ENCODE results near the gene PLA2G4F.
A peak's percentile ranks its signal among the peaks of the same experiment; 100 is the strongest.
"Not testable (repeated sequence)": the region's sequence is repeated elsewhere in the genome, so short reads cannot be mapped to it uniquely, and the experiment has no call there.

Gene PLA2G4F

DNA sequence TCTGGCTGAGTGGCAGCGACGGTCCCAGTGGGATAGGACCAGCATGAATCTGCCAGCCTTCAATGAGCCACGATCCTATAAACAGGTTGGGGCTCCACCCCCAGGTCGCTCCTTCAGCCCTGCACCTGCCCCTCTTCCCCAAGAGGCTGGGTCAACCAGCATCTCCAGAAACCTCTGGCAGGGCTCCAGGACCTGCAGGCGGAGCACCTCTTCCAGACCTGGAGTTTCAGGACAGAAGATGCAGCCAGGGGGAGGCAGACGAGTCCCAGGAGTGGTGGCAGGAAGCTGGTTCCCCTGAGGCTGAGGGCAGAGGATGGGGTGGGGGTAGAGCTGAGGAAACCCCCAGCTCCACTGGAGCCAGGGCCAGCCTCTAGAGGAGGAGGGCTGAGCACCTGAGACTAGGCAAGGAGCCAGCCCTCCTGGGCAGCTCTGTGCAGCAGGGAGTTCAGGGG lies 61.9 kb downstream of the PLA2G4F start, which contains the start of gene PLA2G4D:
Gene PLA2G4D (minus strand): TSS at position 51 of the 452 bp plus-strand sequence. CDS start 103 bp downstream, outside the sequence.
- Histone ChIP-seq H2BK15ac (replicated peaks; ENCODE audit: low read depth) (no peak within 1 kb of the TSS), H3K36me3 (ENCODE audit: control insufficient read depth, insufficient read depth, low read length) (no peaks in the 10 kb centered on the region), H3K18ac (ENCODE audit: low read length) (no peak within 1 kb of the TSS), H3K4me1 (ENCODE audit: control insufficient read depth, low read depth, low read length) (peaks cover 14% of the 10 kb centered on the region), H4K8ac (ENCODE audit: low read depth, low read length) (no peak within 1 kb of the TSS), H2AK5ac (ENCODE audit: low read length) (peak within 1 kb of the TSS; percentile 7), H3K79me2 (ENCODE audit: control insufficient read depth, insufficient read depth, low read length) (no peaks in the 10 kb centered on the region), H3K4me2 (ENCODE audit: low read length) (no peak within 1 kb of the TSS), H3K23ac (ENCODE audit: low read length) (no peak within 1 kb of the TSS), H2BK120ac (ENCODE audit: low read depth, low read length) (no peak within 1 kb of the TSS), H3K4ac (ENCODE audit: low read depth, low read length) (no peak within 1 kb of the TSS), H4K5ac (ENCODE audit: low read length) (no peak within 1 kb of the TSS), H2BK5ac (ENCODE audit: low read length) (no peak within 1 kb of the TSS), H3K4me3 (ENCODE audit: low read length) (no peak within 1 kb of the TSS), H3K27ac (ENCODE audit: low read depth, low read length) (no peak within 1 kb of the TSS), H3K27me3 (ENCODE audit: insufficient read depth, low read length, poor library complexity) (no peaks in the 10 kb centered on the region), H3K56ac (ENCODE audit: low read length) (peak within 1 kb of the TSS; percentile 19), H3K79me1 (ENCODE audit: low read length) (no peaks in the 10 kb centered on the region), H3K9ac (ENCODE audit: low read length) (no peak within 1 kb of the TSS)
- DNase-seq, result peak; percentile 61
- WGBS (ENCODE audit: extremely low coverage, insufficient coverage, low lambda C conversion rate), result no CpG with 5 or more reads among the region's 6 CpGs

DNA sequence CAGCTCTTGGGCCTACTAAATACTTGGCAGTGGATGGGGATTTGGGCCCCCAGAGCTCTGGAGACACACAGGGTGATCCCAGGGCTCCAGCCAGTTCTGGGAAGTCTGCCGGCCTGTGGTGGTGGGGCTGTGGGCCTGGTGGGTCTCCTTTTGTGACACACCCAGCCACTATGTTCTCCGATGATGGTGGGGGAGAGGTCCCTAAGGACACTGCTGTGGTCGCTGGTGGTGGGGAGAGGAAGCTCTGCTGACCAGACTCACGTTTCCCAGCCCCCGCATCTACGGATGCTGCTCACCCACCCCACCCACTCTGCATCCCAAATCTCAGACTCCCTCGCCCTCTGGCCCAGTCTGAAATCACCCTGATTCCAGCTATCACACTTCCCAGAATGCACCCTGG lies 62.5 kb downstream of the PLA2G4F start:
- DNase-seq, result no peak
- WGBS (ENCODE audit: extremely low coverage, insufficient coverage, low lambda C conversion rate), result no CpG with 5 or more reads among the region's 7 CpGs
- no peaks in the 10 kb centered on the region for H3K27me3 ChIP-seq (ENCODE audit: insufficient read depth, low read length, poor library complexity)

DNA sequence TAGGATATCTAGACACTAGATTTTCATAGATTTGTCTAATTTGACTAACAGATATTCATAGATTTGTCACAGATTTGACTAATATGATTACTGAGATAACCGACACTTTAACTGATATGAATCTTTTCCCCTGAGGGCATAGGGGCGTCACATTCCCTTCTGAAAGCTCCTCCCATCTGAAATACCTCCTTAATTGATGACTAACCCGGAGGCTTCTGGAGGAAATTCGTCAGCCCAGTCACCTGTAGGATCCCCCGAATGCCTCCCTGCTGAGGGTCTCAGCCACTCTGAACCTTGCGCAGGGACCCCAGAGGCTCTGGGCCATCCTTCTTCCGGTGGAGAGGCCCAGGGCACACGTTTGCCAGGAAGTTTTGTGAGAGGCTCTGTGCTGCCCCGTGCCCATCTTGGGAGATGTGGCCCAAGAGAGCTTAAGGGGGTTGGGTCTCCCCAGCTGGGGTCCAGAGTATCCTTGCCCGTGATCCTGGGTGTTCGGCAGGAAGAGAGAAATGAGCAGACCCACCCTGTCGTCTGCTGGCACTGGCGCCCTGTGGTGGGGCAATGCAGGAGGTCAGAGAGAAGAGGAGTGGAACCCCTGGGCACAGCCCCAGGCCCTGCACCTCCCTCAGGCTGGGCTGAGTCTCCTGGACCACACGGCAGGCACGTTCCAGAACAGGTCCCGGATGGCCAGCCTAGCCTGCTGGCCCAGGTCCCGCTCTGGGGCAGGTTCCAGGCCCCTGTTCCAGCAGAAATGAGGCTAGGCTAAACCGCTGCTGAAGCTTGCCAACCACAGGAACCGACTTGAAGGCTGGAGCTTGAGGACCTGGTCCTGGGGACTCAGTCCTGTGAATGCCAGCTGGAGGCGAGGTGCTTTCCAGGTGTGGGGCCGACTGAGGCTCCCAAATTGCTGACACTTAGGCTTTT lies 63.8 kb downstream of the PLA2G4F start:
- peak overlapping the region; percentile 77 for H3K27ac ChIP-seq (ENCODE audit: low read depth, low read length)
- H3K79me2 ChIP-seq (ENCODE audit: control insufficient read depth, insufficient read depth, low read length), result no peaks in the 10 kb centered on the region
- H3K4ac ChIP-seq (ENCODE audit: low read depth, low read length), result peak overlapping the region; percentile 1
- peaks cover 14% of the 10 kb centered on the region for H3K4me1 ChIP-seq (ENCODE audit: control insufficient read depth, low read depth, low read length)
- H3K23ac ChIP-seq (ENCODE audit: low read length), result no peak overlapping the region
- H3K36me3 ChIP-seq (ENCODE audit: control insufficient read depth, insufficient read depth, low read length), result no peaks in the 10 kb centered on the region
- no CpG with 5 or more reads among the region's 21 CpGs for WGBS (ENCODE audit: extremely low coverage, insufficient coverage, low lambda C conversion rate)
- no peaks in the 10 kb centered on the region for H3K79me1 ChIP-seq (ENCODE audit: low read length)
- no peak overlapping the region for H4K8ac ChIP-seq (ENCODE audit: low read depth, low read length)
- peak overlapping the region; percentile 56 for H3K18ac ChIP-seq (ENCODE audit: low read length)
- no peaks in the 10 kb centered on the region for H3K27me3 ChIP-seq (ENCODE audit: insufficient read depth, low read length, poor library complexity)
- no peak overlapping the region for H4K5ac ChIP-seq (ENCODE audit: low read length)
- H2AK5ac ChIP-seq (ENCODE audit: low read length), result peak overlapping the region; percentile 47
- H2BK5ac ChIP-seq (ENCODE audit: low read length), result peak overlapping the region; percentile 5
- H3K56ac ChIP-seq (ENCODE audit: low read length), result peak overlapping the region; percentile 59
- H3K4me2 ChIP-seq (ENCODE audit: low read length), result no peak overlapping the region
- no peak overlapping the region for H3K9ac ChIP-seq (ENCODE audit: low read length)
- peak; percentile 97 for DNase-seq
- H2BK120ac ChIP-seq (ENCODE audit: low read depth, low read length), result peak overlapping the region; percentile 29
- no peak overlapping the region for H3K4me3 ChIP-seq (ENCODE audit: low read length)
- no peak overlapping the region for H2BK15ac ChIP-seq (replicated peaks; ENCODE audit: low read depth)

More for the DNA sequence above, 62.5 kb downstream of the PLA2G4F start:
- peaks cover 14% of the 10 kb centered on the region for H3K4me1 ChIP-seq (ENCODE audit: control insufficient read depth, low read depth, low read length)
- H3K56ac ChIP-seq (ENCODE audit: low read length), result no peak overlapping the region
- H4K8ac ChIP-seq (ENCODE audit: low read depth, low read length), result no peak overlapping the region
- H3K4me2 ChIP-seq (ENCODE audit: low read length), result no peak overlapping the region
- no peak overlapping the region for H3K9ac ChIP-seq (ENCODE audit: low read length)
- H2BK120ac ChIP-seq (ENCODE audit: low read depth, low read length), result no peak overlapping the region
- H3K4me3 ChIP-seq (ENCODE audit: low read length), result no peak overlapping the region
- no peak overlapping the region for H3K27ac ChIP-seq (ENCODE audit: low read depth, low read length)
- no peaks in the 10 kb centered on the region for H3K36me3 ChIP-seq (ENCODE audit: control insufficient read depth, insufficient read depth, low read length)
- no peak overlapping the region for H3K18ac ChIP-seq (ENCODE audit: low read length)
- no peak overlapping the region for H3K23ac ChIP-seq (ENCODE audit: low read length)
- H3K79me2 ChIP-seq (ENCODE audit: control insufficient read depth, insufficient read depth, low read length), result no peaks in the 10 kb centered on the region
- H2AK5ac ChIP-seq (ENCODE audit: low read length), result no peak overlapping the region
- no peak overlapping the region for H3K4ac ChIP-seq (ENCODE audit: low read depth, low read length)
- no peak overlapping the region for H2BK15ac ChIP-seq (replicated peaks; ENCODE audit: low read depth)
- no peaks in the 10 kb centered on the region for H3K79me1 ChIP-seq (ENCODE audit: low read length)
- no peak overlapping the region for H2BK5ac ChIP-seq (ENCODE audit: low read length)
- H4K5ac ChIP-seq (ENCODE audit: low read length), result no peak overlapping the region

DNA sequence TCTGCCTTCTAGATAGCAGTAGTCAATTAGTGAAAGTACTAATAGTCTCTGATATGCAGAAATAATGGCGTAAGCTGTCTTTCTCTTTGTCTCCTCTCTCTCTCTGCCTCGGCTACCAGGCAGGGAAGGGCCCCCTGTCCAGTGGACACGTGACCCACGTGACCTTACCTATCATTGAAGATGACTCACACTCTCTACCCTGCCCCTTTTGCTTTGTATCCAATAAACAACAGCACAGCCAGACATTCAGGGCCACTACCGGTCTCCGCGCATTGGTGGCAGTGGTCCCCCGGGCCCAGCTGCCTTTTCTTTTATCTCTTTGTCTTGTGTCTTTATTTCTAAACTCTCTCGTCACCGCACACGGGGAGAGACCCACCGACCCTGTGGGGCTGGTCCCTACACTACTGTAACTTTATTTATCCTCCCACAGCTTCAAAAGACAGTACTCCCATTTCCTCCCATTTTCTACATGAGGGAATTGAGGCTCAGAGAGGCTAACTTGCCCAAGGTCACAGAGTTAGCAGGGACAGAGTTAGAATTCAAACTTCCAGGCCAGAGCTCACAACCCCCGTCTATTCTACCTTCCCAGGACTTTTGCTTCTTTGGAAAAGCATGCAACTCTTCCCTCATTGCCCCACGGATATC lies 64.6 kb downstream of the PLA2G4F start:
- Histone ChIP-seq H3K27ac (ENCODE audit: low read depth, low read length) (peak overlapping the region; percentile 77), H3K56ac (ENCODE audit: low read length) (peak overlapping the region; percentile 6), H2BK5ac (ENCODE audit: low read length) (peak overlapping the region; percentile 47), H3K4me1 (ENCODE audit: control insufficient read depth, low read depth, low read length) (peaks cover 14% of the 10 kb centered on the region)
- not testable (repeated sequence) for H3K4me3 ChIP-seq (ENCODE audit: low read length); H3K18ac ChIP-seq (ENCODE audit: low read length); H2AK5ac ChIP-seq (ENCODE audit: low read length); H4K8ac ChIP-seq (ENCODE audit: low read depth, low read length); H3K27me3 ChIP-seq (ENCODE audit: insufficient read depth, low read length, poor library complexity); H2BK15ac ChIP-seq (replicated peaks; ENCODE audit: low read depth); H3K23ac ChIP-seq (ENCODE audit: low read length); H3K4ac ChIP-seq (ENCODE audit: low read depth, low read length); H3K79me2 ChIP-seq (ENCODE audit: control insufficient read depth, insufficient read depth, low read length); H4K5ac ChIP-seq (ENCODE audit: low read length); H2BK120ac ChIP-seq (ENCODE audit: low read depth, low read length); H3K9ac ChIP-seq (ENCODE audit: low read length); H3K4me2 ChIP-seq (ENCODE audit: low read length); H3K79me1 ChIP-seq (ENCODE audit: low read length); H3K36me3 ChIP-seq (ENCODE audit: control insufficient read depth, insufficient read depth, low read length)
- peak; percentile 69 for DNase-seq
- no CpG with 5 or more reads among the region's 14 CpGs for WGBS (ENCODE audit: extremely low coverage, insufficient coverage, low lambda C conversion rate)

DNA sequence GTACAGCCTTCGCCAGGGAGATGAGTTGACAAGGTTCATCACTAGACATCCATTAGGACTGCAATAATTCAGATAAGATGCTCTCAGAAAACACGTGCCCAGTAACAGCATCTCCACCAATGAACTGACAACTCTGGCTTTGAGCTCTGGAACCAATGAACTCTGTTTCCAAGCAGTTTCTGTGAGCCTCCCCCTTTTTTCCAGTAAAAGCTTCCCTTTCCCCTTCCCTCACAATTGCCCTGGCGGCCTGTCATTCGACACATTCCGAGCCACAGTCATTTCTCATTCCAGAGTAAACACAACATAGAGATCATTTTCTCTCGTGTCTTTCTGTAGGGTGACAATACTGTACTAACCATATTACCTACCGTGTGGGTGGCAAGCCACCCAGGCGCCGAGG lies 65.7 kb downstream of the PLA2G4F start:
- no peak overlapping the region for H3K4me2 ChIP-seq (ENCODE audit: low read length)
- no peak overlapping the region for H4K5ac ChIP-seq (ENCODE audit: low read length)
- H2BK5ac ChIP-seq (ENCODE audit: low read length), result no peak overlapping the region
- H3K23ac ChIP-seq (ENCODE audit: low read length), result no peak overlapping the region
- WGBS (ENCODE audit: extremely low coverage, insufficient coverage, low lambda C conversion rate), result no CpG with 5 or more reads among the region's 9 CpGs
- no peak for DNase-seq
- H3K79me1 ChIP-seq (ENCODE audit: low read length), result no peaks in the 10 kb centered on the region
- no peaks in the 10 kb centered on the region for H3K79me2 ChIP-seq (ENCODE audit: control insufficient read depth, insufficient read depth, low read length)
- no peak overlapping the region for H3K4ac ChIP-seq (ENCODE audit: low read depth, low read length)
- H3K36me3 ChIP-seq (ENCODE audit: control insufficient read depth, insufficient read depth, low read length), result no peaks in the 10 kb centered on the region
- H3K4me1 ChIP-seq (ENCODE audit: control insufficient read depth, low read depth, low read length), result peaks cover 14% of the 10 kb centered on the region
- H2BK120ac ChIP-seq (ENCODE audit: low read depth, low read length), result no peak overlapping the region
- no peak overlapping the region for H4K8ac ChIP-seq (ENCODE audit: low read depth, low read length)
- no peak overlapping the region for H3K27ac ChIP-seq (ENCODE audit: low read depth, low read length)
- H2AK5ac ChIP-seq (ENCODE audit: low read length), result no peak overlapping the region
- H3K56ac ChIP-seq (ENCODE audit: low read length), result no peak overlapping the region
- no peak overlapping the region for H2BK15ac ChIP-seq (replicated peaks; ENCODE audit: low read depth)
- H3K9ac ChIP-seq (ENCODE audit: low read length), result no peak overlapping the region
- H3K4me3 ChIP-seq (ENCODE audit: low read length), result no peak overlapping the region
- no peak overlapping the region for H3K18ac ChIP-seq (ENCODE audit: low read length)
- H3K27me3 ChIP-seq (ENCODE audit: insufficient read depth, low read length, poor library complexity), result no peaks in the 10 kb centered on the region

Data from mesendoderm (in vitro differentiated cells).